ENCODE measurements around the gene ADGRB3. TPM values are rescaled to one million over a fixed set of nuclear protein-coding genes. Genes with fewer than 3 reads are reported as not detected.

Gene ADGRB3
- total and polyA plus RNA-seq, 10 of the 15 experiments (the other 5 are each of a cell fraction or from before 2014, with no cell fraction given): 0.03 to 0.06 TPM; not detected in 8

DNA sequence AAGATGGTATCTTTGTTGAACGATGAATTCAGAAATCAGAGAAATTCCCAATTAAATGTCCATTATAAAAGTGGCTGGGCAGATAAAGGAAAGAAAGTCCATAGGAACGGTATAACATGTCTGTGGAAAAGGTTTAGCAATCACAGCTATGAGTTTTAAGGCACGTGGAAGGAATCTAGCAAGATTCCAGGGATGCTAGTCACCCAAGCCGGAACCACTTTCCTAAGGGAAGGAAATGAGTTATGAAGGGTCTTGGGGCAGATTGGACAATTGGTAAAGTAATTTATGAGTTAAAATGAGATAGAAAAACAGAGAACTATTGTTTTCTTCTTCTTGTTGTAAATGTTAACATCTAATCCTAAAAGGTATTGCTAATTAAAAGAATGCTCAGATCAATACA lies 384.8 kb downstream of the ADGRB3 start:
- 9% methylated on average over 4 of the region's 4 CpGs for WGBS (ENCODE audit: insufficient coverage, insufficient replicate concordance, low lambda C conversion rate, missing lambda C conversion rate)
- CTCF ChIA-PET: no interaction called here
- BruUV-seq (replicated peaks): no TSS peak

More for the DNA sequence above, 384.8 kb downstream of the ADGRB3 start:
- no peaks in the 10 kb centered on the region for H4K20me1 ChIP-seq (ENCODE audit: control insufficient read depth, insufficient read depth)
- no peaks in the 10 kb centered on the region for H3K36me3 ChIP-seq (ENCODE audit: control insufficient read depth in 2 of 2, insufficient read depth in 2 of 2, low read length in 1 of 2)
- in situ Hi-C loops (cut with MboI) (no loop called here), intact Hi-C loops (cut with micrococcal nuclease; ENCODE audit: unreplicated experiment) (no loop called here)
- H3K4me1 ChIP-seq (ENCODE audit: control insufficient read depth, insufficient read depth, low read length): no peaks in the 10 kb centered on the region
- H3K4me3 ChIP-seq: no peak overlapping the region
- H3K27ac ChIP-seq (ENCODE audit: control insufficient read depth, insufficient read depth): no peak overlapping the region
- FAIRE-seq (no peak), ATAC-seq (no peak), DNase-seq (ENCODE audit: low read depth, low spot score) (no peak)
- no peak overlapping the region for H2AFZ ChIP-seq (ENCODE audit: control insufficient read depth, low read depth, low read length)
- H3K79me2 ChIP-seq (ENCODE audit: control insufficient read depth, insufficient read depth, low read length): no peaks in the 10 kb centered on the region
- RAD21 ChIA-PET (ENCODE audit: unreplicated experiment): no interaction called here
- no peak overlapping the region for H3K4me2 ChIP-seq (ENCODE audit: control insufficient read depth, insufficient read depth)
- POLR2A ChIA-PET: no interaction called here
- TF ChIP-seq, protein P1, sequence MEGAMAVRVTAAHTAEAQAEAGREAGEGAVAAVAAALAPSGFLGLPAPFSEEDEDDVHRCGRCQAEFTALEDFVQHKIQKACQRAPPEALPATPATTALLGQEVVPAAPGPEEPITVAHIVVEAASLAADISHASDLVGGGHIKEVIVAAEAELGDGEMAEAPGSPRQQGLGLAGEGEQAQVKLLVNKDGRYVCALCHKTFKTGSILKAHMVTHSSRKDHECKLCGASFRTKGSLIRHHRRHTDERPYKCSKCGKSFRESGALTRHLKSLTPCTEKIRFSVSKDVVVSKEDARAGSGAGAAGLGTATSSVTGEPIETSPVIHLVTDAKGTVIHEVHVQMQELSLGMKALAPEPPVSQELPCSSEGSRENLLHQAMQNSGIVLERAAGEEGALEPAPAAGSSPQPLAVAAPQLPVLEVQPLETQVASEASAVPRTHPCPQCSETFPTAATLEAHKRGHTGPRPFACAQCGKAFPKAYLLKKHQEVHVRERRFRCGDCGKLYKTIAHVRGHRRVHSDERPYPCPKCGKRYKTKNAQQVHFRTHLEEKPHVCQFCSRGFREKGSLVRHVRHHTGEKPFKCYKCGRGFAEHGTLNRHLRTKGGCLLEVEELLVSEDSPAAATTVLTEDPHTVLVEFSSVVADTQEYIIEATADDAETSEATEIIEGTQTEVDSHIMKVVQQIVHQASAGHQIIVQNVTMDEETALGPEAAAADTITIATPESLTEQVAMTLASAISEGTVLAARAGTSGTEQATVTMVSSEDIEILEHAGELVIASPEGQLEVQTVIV (IDR thresholded peaks at IDR 0.05; ENCODE audit: borderline replicate concordance, partially characterized antibody): no peak
- no peak for TF ChIP-seq RB1 (IDR thresholded peaks at IDR 0.05; ENCODE audit: borderline replicate concordance)
- no peak for TF ChIP-seq TCF7 (IDR thresholded peaks at IDR 0.05; ENCODE audit: borderline replicate concordance)
- no peak for TF ChIP-seq TCF12 (IDR thresholded peaks at IDR 0.05; ENCODE audit: low read depth, low read length)
- TF ChIP-seq HCFC1 (IDR thresholded peaks at IDR 0.05; ENCODE audit: low read length): no peak
- TF ChIP-seq MEF2B (IDR thresholded peaks at IDR 0.05; ENCODE audit: partially characterized antibody, poor library complexity, severe bottlenecking): no peak
- TF ChIP-seq MEF2A (IDR thresholded peaks at IDR 0.05; ENCODE audit: insufficient read depth, low read depth, low read length): no peak
- no peak for TF ChIP-seq ETV6 (conservative IDR thresholded peaks at IDR 0.05 in 1 of 2, IDR thresholded peaks at IDR 0.05 in 1 of 2; ENCODE audit: borderline replicate concordance in 1 of 2, low read depth in 1 of 2)
- no peak for TF ChIP-seq MTA3 (IDR thresholded peaks at IDR 0.05; ENCODE audit: borderline replicate concordance, low read length)
- H3K27me3 ChIP-seq (replicated peaks in 1 of 2; ENCODE audit: control insufficient read depth in 2 of 2, insufficient read depth in 2 of 2, low read length in 1 of 2): no peaks in the 10 kb centered on the region
- H3K9me3 ChIP-seq (replicated peaks; ENCODE audit: control insufficient read depth, insufficient read depth, low read length): no peaks in the 10 kb centered on the region
- no peak overlapping the region for H3K9ac ChIP-seq (ENCODE audit: control insufficient read depth, insufficient read depth, low read length)
- SMC1A ChIA-PET (ENCODE audit: uncharacterized antibody, unreplicated experiment): interaction anchor here (1.2 kb wide), 1 partner anchor 1122 kb away, joined by 4 read pairs; no protein-coding TSS in a partner anchor
